Thyroid gland (tissue), 4 donors: ENCODE measurements around the gene USP34.

Experiments
- CTCF ChIP-seq, 6 experiments: fragments of 200-600 bp in 3 of 6; fragments of 450-650 bp in 3 of 6; sonication (generic) in 3 of 6; IDR thresholded peaks; one replicate each; pipeline ENCODE4 v1.5.1; 2016 to 2019; ENCODE audit warnings: antibody characterized with exemption in 6 of 6, mild to moderate bottlenecking in 2 of 6, inconsistent platforms in 1 of 6, moderate library complexity in 1 of 6
- POLR2A ChIP-seq, 2 donors: fragments of 450-650 bp; IDR thresholded peaks; one replicate each; pipeline ENCODE4 v1.6.1; 2017; ENCODE audit warnings: antibody characterized with exemption in 2 of 2, mild to moderate bottlenecking in 2 of 2, moderate library complexity in 1 of 2

GRCh38 chr2:61151436-61151835, 319.5 kb downstream of the USP34 start:
- TF ChIP-seq CTCF (IDR thresholded peaks at IDR 0.05) (no peak), POLR2A (IDR thresholded peaks at IDR 0.05) (no peak)
